CD4-positive, alpha-beta T cell treated with Interleukin-6 at 100 ng/mL for 8 hours (primary cell): Measurements from ENCODE around the gene ABCB11.

ENCODE experiments used
- DNase-seq: peaks from one replicate; pipeline ENCODE4 v3.0.0-alpha.2; 2020; ENCODE audit warnings: mixed read lengths, low spot score

The ABCB11 gene

DNA sequence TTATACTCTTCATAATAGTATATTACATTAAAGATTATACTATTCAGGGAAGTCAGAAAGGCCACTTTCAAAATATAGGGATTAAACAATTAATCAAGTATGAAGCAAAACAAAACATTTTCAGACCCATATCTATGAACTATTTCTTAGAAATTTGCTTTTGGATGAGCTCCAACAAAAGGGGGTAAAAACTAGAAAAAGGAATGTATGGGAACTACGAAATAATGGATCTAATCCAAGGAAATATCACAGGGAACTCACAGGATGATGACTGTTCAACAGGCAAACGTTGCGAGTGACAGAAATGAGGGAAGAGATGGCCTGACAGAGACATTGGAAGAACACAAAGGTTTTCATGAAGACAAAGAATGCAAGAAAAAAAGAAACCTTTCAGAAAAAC, 102.1 kb downstream of the ABCB11 start:
- DNase-seq = no peak

DNA sequence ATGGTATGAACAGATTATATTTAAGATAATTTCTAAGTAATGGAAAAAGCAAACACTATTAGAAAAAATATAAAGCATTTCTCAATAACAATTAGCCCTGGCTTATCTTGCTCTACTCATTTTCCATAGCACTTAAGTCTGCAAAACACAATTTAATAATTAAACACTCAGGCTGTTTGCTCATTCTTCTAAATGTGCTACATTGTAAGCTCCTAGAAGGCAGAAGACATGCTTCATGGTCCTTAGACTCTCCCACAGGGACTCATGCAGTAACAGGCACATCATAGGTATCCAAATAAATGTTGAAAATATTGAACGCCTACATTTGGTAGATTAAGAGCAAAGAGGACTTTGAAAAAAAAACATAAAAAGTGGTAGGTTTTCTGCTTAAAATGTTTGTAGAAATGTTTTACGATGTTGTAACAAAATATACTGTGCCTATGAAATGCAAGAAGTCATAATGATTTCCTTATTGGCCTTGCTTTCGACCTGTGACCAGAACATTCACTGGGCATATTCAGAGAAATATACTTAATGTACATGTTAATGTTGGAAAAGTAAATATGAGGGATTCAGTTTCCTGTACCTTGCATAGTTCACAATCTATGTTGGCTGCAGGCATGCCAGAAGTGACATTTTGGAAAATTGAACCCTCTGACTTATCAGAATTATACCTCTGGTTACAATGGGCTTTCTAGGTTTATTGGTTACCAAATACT, 102.9 kb downstream of the ABCB11 start:
- no peak for DNase-seq

DNA sequence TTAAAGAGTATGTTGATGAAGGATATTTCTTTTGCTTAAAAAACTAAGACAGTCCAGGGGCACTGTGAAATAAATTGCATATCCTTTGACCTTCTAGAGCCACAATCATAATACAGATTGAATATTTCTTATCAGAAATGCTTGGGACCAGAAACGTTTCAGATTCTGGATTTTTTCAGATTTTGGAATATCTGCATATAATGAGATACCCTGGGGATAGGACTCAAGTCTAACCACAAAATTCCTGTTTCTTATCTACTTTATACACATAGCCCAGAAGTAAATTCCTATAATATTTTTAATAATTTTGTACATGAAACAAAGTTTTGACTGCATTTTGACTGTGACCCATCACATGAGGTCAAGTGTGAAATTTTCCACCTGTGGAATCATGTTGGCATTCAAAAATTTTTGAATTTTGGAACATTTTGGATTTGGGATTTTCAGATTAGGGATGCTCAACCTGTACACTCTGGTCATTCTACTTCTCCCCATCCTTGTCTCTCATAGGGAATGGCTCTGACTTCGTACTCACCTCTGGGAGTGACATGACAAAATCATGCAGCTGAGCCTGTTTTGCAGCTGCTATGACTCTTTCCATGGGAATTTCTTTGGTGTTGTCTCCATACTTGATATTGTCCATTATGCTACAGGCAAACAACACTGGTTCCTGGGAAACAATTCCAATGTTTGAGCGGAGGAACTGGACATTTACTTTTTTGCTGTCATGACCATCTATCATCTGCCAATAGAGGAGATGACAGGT, 104.3 kb downstream of the ABCB11 start:
- no peak for DNase-seq

DNA sequence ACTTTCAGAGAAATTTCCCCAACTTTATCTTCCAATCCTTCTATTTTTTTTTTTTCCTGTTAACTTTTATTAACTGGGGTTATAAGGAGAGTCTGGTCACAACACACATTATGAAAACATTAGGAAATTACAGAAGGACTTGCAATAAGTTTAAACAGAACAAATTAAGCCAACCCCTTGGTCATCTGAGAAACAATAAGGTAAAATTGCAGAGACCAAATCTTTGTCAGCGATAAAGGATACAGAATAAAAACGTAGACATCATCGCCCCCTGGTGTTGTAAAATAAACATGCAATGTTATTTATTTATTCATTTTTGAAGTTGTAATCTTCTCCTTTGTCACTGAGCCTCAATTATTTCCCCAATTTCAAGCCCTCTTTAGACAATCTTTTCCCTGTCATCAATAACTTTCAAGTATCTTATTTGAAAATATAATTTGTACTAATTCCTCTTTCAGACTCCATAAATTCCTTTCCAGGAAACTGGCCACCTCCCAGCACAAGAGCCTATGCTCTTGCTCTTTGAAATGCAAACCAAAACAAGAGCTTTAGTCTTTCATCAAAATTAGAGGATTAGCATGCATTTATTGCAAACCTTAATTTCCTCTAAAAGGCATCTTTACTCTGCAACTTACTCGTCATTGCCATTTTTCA, 110.5 kb downstream of the ABCB11 start:
- peak; percentile 34 for DNase-seq

DNA sequence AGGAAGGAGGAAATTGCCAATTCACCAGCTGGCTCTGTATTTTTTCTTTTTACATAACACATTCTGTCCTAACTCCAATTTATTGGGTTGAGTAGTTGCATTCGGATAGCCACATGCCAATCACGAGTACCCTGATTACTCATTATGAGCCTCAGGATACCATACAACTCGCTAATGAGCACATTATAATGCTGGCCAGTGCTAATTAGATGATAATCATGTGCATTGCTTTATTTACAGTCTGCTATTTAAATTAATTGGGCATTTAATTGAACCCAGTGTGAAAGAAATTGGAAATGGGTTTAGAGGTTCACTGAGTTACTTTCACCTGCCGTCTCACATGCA, 114.8 kb downstream of the ABCB11 start:
- no peak for DNase-seq

DNA sequence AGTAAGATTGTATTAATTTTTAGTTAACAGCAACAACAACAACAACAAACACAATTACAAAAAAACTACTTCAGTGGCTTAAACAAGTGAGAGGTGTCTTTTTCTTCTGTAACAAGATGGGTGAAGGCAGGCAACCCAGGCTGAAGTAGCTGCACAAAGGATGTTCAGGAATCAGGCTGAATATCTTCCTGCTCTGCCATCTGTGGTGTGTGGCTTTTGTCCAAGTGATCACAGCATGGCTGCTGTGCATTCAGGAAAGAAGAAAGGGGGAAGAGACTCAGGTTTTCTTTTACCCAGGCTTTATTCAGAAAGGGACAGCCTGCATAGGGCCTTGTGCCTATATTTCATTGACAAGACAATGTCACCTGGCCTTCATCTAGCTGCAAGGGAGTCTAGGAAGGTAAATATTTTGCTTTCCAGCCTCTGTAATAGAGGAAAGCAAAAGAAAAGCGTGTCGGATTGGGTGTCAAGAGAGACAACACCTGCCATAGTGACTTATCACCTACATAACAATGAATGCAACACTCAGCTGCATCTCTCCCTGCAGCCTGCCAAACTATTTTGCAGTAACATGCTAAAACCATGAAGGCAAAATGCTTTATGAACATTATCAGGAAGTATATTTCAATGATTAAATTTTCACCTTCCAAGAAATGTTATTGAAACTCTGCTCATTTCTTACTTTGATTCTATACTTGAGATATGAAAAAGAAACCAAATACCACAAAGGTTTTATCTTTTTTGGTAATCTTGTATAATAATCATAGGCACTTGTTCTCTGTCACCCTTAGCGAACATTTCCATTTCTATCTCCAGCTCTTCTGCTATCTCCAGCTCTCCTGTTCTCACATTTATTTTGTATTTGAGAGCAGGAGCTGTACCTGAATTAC, 115.4 kb downstream of the ABCB11 start:
- DNase-seq = no peak

DNA sequence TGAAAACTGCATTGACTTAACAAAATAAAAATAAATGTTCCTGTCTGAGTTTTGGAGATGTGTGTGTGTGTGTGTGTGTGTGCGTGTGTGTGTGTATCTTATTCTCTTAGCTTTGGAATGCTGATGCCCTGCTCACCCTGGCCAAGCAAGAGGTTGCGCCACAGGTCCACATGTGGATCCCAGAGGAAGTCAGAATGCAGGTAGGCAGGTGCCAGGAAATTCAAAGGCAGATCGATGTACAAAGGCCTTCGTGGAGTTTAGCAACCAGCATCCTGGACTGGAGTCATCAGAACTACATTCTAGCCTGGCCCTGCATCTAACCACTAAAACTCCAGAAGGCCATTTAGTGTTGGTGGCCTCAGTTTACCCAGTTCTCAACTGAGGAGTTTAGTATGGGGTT, 117.6 kb downstream of the ABCB11 start:
- DNase-seq = no peak

DNA sequence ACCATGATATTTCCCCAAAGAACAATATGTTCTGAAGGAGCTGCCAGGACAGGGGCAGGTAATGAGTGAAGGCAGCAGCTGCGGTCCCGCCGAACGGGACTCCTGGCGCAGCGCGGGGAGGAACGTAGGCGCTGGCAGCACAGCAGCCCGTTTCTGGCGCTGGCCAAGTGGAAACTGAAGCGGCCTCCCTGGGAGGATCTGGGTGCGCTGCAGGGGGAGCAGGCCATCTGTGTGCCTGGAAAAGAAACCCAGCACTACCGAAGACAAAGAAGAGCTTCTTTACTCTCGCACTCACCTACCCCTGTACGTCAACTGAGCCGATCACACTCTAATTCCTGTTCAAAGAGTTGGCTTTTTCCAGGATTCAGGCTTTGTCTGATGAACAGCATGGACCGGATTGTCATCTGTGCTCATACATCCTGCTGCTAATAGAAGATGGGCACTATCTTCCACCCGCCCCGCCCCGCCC, 118.2 kb downstream of the ABCB11 start:
- no peak for DNase-seq

DNA sequence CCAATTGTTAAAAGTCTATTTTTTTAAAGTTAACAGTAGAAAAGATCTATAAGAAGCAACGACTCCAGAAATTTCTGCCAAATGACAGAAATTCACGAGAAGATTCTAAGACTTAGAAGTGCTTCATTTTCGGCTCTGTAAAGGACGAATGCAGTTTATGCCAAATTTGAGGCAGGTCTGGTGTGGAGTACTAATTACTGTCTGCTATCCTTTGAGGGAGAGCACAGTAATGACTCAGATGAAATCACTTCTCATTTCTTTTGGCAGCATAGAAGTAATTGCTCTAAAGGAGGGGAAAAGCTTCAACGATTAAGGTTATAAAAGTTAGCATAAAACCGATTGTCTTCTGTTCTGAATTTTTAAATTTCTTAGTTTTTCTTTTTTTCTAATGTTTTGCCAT, 118.7 kb downstream of the ABCB11 start:
- DNase-seq = no peak

DNA sequence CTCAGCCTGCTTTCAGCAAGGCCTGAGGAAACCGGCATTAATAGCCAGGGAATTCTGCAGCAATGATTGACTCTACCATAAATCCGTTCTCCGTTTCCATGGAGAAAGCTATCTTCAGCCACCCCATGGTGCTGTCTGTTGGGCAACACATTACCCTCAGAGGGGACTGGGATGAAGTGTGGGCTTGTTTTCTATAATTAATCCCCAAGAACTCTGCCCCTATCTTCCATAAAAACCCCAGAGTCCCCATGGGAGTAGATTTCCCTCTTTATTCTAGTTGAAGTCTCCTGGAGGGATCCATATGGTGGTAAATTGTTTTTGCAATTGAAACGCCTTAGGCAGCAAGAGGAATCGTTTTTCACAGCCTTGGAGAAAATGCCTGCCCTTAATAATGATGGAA, 120.8 kb downstream of the ABCB11 start:
- DNase-seq = no peak

DNA sequence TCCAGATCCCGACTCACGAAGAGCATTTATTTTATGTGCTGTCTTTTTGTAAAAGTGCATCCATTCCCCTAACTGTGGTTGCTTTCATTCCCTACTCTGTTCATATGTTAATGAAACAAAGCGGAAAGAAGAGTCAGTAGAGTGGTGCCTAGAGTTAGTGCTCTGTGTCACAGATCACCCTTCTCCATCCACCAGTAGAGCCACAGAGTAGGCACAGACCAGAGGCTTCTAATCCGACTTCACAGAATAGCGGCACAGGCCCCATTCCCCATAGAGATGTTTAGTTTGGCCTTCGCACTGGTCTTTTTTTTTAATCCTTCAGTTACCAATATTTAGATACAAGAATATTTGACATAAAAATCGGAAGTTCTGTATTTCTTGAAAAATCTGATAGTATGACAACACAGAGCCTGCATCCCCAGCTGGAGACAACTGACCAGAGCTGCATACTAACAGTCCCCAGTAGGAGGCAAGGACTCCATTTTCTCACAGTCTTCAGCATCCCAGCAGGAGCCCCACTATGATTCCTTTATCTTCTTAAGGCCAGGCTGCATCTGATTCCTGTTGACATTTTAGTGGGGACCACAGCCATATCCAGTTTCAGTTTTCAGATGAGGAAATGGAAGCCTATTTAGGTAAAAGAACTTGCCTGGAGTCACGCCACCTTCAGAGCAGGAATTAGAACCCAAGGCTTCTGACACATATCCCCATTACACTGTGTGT, 123.0 kb downstream of the ABCB11 start:
- DNase-seq = no peak

DNA sequence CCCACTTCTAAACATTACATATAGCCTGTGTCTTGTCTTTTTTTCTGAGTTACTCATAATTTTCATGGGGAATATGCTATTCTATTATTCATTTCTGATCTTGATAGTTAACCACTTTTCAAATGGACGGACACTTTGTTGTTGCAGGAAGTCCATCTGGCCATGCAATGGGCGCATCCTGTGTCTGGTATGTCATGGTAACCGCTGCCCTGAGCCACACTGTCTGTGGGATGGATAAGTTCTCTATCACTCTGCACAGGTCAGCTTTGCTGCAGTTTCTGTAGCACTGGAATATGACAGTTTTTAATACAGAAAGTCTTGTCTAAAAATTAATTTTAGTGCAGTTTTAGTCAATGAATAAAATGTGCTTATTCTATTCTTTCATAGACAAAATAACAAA, 126.8 kb downstream of the ABCB11 start:
- no peak for DNase-seq

DNA sequence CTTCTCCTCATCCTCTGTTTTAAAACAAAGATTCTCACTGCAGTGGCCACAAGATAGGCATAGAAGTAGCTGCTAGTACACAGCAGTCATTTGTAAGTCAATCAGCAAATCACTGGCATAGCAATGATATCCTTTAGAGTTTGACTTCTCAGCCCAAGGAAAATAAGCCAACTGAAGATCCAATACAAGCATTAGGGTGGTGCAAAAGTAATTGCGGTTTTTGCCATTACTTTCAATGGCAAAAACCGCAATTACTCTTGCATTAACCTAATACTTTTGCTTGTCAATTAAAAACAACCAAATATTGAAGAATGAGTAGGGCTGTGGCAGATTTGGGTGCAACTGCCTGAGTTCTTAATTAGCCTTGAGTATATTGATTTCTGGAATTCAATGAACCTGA, 127.2 kb downstream of the ABCB11 start:
- DNase-seq = no peak

DNA sequence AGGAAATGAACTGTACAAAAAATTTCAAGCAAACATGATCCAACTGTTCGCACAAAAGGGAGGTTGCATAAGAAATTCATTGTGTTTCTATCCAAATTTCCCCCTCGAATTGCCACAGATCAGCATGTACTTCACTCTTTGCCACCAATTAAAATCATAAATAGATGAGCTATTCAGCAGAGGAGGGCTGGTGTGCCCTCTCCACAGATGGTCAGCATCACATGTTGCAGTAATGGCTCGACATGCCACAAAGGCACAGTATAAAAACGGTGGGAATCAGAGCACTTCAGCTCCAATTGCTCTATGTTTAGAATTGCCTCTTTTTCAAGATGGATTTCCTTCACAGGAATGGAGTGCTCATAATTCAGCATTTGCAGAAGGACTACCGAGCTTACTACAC, 130.1 kb downstream of the ABCB11 start, which contains the start of gene G6PC2:
Gene G6PC2 (plus strand): TSS at position 289 of the 400 bp plus-strand sequence. CDS start 41 bp downstream, at position 330.
- DNase-seq = no peak

DNA sequence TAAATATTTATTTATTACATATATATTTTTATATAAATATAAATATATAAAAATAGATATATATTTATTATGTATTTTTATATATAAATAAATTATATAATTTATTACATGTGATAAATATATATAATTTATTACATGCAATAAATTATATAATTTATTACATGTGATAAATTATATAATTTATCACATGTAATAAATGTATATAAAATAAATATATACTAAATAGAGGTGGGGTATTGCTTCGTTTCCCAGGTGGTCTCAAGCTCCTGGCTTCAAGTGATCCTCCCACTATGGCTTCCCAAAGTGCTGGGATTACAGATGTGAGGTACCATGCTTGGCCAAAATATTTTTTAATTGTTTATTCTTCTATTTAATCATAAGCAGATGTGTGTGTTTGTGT, 133.7 kb downstream of the ABCB11 start:
- DNase-seq = no peak

DNA sequence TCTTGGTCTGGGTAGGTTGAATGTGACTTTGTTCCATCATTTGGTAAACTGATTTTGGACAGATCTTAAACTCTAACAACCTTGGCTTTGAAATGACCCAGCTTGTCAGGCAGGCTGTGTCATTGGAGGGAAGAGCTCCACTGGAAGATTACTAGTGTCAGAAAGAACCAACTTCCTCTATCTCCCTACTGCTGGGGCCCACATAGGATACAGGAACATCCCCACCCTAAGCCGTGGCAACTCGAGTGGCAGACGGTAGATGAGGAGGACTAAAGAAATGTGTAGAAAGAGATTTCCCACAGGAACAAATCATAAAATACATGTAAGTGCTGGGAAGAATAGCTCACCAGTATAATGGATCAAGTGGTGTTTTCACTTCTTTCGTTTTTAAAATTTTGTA, 134.3 kb downstream of the ABCB11 start:
- DNase-seq = no peak

DNA sequence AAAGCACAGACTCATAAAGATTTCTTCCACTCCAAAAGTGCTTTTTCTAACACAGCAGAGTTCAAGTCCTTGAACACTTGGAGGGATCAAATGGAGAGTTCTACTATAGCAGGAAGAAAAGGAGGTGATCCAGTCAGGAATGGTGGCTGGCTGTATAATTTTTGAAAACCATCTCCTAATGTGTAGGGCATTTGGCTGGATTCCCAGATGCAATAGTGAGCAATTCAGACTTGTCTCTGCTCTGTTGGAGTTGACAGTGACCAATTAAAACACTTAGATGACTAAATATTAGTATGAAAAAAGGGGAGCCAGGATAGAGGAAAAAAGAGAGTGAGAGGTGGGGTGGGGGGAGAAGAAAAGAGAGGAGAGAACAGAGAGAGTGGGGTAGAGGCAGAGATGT, 135.4 kb downstream of the ABCB11 start:
- DNase-seq = no peak

DNA sequence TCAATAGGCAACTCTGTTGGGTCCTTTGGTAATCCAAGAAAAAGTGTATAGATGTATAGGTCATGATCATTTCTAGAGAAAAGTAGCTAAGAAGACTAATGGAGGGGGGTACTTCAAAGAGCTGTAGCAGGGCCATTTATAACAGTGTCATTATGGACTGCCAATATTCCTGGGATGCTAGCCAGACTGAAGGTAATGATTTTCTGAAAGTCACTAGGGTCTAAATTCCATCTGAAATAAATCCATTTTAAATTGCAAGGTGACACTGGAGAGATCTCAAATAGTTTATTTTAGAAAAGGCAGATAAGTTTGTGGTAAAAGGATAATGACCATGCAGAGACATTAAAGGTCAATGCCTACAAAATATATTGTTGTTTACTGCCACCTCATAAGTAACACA, 136.4 kb downstream of the ABCB11 start:
- no peak for DNase-seq

DNA sequence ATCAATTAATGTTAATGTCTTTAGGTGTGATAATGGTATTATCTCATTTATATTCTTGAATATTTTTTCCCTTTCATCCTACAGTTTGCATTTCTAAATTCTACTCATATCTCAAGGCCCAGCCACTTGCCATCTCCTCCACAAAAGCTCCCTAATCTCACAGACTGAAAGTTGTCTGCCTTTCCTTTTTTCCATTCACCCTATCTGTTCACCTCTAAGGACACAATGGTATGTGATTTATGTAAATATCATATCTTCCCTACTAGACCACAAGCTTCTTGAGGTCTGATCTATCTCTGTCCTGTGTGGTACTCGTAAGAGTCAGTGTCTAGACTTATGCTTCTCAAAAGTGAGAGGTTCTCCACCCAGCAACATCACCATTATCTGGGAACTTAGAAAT, 137.0 kb downstream of the ABCB11 start:
- DNase-seq = no peak

DNA sequence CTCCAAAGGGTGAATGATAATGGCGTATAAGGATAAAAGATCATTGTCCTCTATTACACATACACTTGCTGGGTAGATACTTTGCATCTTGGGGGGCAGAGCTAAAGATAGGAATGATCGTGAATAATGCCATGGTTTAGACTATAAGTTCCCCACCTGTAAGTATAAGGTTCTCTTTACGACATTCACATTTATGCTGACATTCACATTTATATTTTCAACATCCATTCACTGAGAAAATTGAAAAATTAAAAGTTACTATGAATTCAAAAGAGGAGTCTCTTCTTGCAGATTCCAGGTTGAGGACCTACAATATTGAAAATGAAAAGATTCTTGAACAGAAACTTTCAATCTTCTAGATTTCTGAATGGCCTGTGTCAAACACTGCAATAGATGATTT, 138.8 kb downstream of the ABCB11 start:
- no peak for DNase-seq

DNA sequence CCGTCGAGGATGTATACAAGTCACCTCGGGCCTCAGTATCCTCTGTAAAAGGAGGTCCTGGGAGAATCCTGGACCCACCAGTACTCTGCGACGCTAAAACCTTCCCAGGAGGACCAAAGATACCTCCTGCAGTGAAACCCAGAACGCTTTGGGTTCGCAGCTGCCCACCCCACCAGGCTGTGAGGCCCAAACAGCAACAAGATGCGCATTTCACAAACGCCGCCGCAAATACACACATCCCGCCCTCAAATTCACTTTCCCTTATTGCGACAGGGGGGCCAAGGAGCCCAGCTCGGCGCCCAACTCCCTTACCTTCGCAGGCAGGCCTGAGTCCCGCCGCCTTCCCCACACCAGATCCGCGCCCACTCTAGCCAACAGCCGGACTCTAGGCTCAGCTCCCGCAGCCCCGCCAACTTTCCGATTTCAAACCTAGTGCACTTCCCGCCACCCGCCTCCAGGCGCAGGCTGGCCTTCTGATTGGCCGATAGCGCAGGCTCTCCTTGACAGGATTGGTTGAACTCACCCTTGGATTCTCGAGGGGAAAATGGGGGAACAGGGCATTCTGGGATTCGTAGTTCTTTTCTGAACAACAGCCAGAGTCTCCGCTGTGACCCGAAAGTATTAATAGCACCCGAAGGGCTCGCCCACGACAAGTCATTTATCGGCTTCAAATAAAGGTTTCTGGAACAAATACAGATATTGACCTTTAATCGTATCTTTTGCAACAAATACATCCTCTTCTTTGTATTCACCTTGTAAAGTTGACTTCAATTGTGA, 140.9 kb downstream of the ABCB11 start, which contains the start of gene SPC25:
Gene SPC25 (minus strand): TSS at position 425 of the 777 bp plus-strand sequence. CDS start 911 bp downstream, outside the sequence.
- peak; percentile 85 for DNase-seq
